Measurements from ENCODE around the gene OSBPL6. TPM values are rescaled to one million over a fixed set of nuclear protein-coding genes. Genes with fewer than 3 reads are reported as not detected.

Gene OSBPL6
- total RNA-seq, 1 experiment from 2014 or later = 11.6 TPM

GRCh38 chr2:178291703-178292102 is 97.4 kb downstream of the OSBPL6 start:
- ChIA-PET RAD21 (ENCODE audit: low non-redundant PET in 1 of 2, low total read pairs in 2 of 2, uncharacterized antibody in 2 of 2, unreplicated experiment in 2 of 2) (no interaction called here), POLR2A (no interaction called here), CTCF (no interaction called here)
- no peak overlapping the region for H3K4me2 ChIP-seq (ENCODE audit: low read length)
- no peak overlapping the region for H3K9ac ChIP-seq (ENCODE audit: low read length)
- no peaks in the 10 kb centered on the region; the same call in 1 of the 2 replicates for H3K9me2 ChIP-seq (ENCODE audit: insufficient read depth)
- no peaks in the 10 kb centered on the region for H3K27me3 ChIP-seq (ENCODE audit: insufficient read depth, low read length)
- ATAC-seq (no peak), DNase-seq (ENCODE audit: low read depth, low spot score) (no peak)
- no peak overlapping the region for H3K27ac ChIP-seq (ENCODE audit: low read depth, low read length)
- no peaks in the 10 kb centered on the region for H3K36me3 ChIP-seq (ENCODE audit: control insufficient read depth in 1 of 2, insufficient read depth in 2 of 2, low read length in 2 of 2)
- intact Hi-C loops (cut with micrococcal nuclease) = no loop called here
- H3K79me2 ChIP-seq (ENCODE audit: insufficient read depth, low read length) = no peaks in the 10 kb centered on the region
- no peaks in the 10 kb centered on the region for H3K9me3 ChIP-seq (ENCODE audit: control insufficient read depth in 1 of 2, insufficient read depth in 1 of 2, low read depth in 1 of 2, low read length in 2 of 2)
- no peak overlapping the region for H2AFZ ChIP-seq (ENCODE audit: low read depth, low read length, poor library complexity, severe bottlenecking)
- no peaks in the 10 kb centered on the region for H4K20me1 ChIP-seq (ENCODE audit: insufficient read depth)
- no TSS peak for BruUV-seq (replicated peaks)
- TF ChIP-seq SRF (IDR thresholded peaks at IDR 0.05; ENCODE audit: low read depth) (no peak), YY1 (IDR thresholded peaks at IDR 0.05; ENCODE audit: extremely low read depth, insufficient replicate concordance, low read depth, low read length) (no peak)
- H3K4me1 ChIP-seq (ENCODE audit: control insufficient read depth in 1 of 2, insufficient read depth in 2 of 2, low read length in 2 of 2) = no peaks in the 10 kb centered on the region
- H3K4me3 ChIP-seq (replicated peaks in 1 of 2; ENCODE audit: low read depth in 1 of 2, low read length in 2 of 2) = no peak overlapping the region

- no peak for ATAC-seq
These were observed 98.3 kb downstream of the OSBPL6 start for GRCh38 chr2:178292586-178292985.

More at GRCh38 chr2:178292586-178292985, 98.3 kb downstream of the OSBPL6 start:
- BruUV-seq (replicated peaks) = no TSS peak
- H3K36me3 ChIP-seq (ENCODE audit: control insufficient read depth in 1 of 2, insufficient read depth in 2 of 2, low read length in 2 of 2) = no peaks in the 10 kb centered on the region
- H3K9me3 ChIP-seq (ENCODE audit: control insufficient read depth in 1 of 2, insufficient read depth in 1 of 2, low read depth in 1 of 2, low read length in 2 of 2) = no peaks in the 10 kb centered on the region
- no peaks in the 10 kb centered on the region for H3K79me2 ChIP-seq (ENCODE audit: insufficient read depth, low read length)
- no peaks in the 10 kb centered on the region for H4K20me1 ChIP-seq (ENCODE audit: insufficient read depth)
- TF ChIP-seq CTCF (IDR thresholded peaks at IDR 0.05 in 2 of 3, conservative IDR thresholded peaks at IDR 0.05 in 1 of 3; ENCODE audit: borderline replicate concordance in 1 of 3, insufficient read depth in 1 of 3, low read depth in 2 of 3, low read length in 2 of 3) (no peak), JUND (IDR thresholded peaks at IDR 0.05) (no peak), ZNF274 (IDR thresholded peaks at IDR 0.05; ENCODE audit: low read depth, low read length) (no peak), RAD21 (IDR thresholded peaks at IDR 0.05; ENCODE audit: low read depth) (no peak), CBX3 (IDR thresholded peaks at IDR 0.05; ENCODE audit: low read depth) (no peak), CEBPB (IDR thresholded peaks at IDR 0.05; ENCODE audit: low read depth) (no peak), FOSL1 (IDR thresholded peaks at IDR 0.05; ENCODE audit: low read depth) (no peak), TCF7L2 (IDR thresholded peaks at IDR 0.05; ENCODE audit: borderline replicate concordance, extremely low read depth, insufficient read depth, insufficient read length) (no peak), ELF1 (IDR thresholded peaks at IDR 0.05; ENCODE audit: borderline replicate concordance, low read depth) (no peak), EGR1 (IDR thresholded peaks at IDR 0.05; ENCODE audit: low read depth) (no peak), EZH2phosphoT487 (IDR thresholded peaks at IDR 0.05; ENCODE audit: borderline replicate concordance) (no peak)
- TF ChIP-seq, protein P1, sequence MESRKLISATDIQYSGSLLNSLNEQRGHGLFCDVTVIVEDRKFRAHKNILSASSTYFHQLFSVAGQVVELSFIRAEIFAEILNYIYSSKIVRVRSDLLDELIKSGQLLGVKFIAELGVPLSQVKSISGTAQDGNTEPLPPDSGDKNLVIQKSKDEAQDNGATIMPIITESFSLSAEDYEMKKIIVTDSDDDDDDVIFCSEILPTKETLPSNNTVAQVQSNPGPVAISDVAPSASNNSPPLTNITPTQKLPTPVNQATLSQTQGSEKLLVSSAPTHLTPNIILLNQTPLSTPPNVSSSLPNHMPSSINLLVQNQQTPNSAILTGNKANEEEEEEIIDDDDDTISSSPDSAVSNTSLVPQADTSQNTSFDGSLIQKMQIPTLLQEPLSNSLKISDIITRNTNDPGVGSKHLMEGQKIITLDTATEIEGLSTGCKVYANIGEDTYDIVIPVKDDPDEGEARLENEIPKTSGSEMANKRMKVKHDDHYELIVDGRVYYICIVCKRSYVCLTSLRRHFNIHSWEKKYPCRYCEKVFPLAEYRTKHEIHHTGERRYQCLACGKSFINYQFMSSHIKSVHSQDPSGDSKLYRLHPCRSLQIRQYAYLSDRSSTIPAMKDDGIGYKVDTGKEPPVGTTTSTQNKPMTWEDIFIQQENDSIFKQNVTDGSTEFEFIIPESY (IDR thresholded peaks at IDR 0.05; ENCODE audit: extremely low read depth, insufficient replicate concordance, low read length) = no peak
- no peak overlapping the region for H3K4me3 ChIP-seq (replicated peaks in 1 of 2; ENCODE audit: low read depth in 1 of 2, low read length in 2 of 2)
- no peak for DNase-seq (ENCODE audit: low read depth, low spot score)
- H3K4me1 ChIP-seq (ENCODE audit: control insufficient read depth in 1 of 2, insufficient read depth in 2 of 2, low read length in 2 of 2) = no peaks in the 10 kb centered on the region
- RAD21 ChIA-PET (ENCODE audit: low non-redundant PET in 1 of 2, low total read pairs in 2 of 2, uncharacterized antibody in 2 of 2, unreplicated experiment in 2 of 2) = no interaction called here
- H3K27me3 ChIP-seq (ENCODE audit: insufficient read depth, low read length) = no peaks in the 10 kb centered on the region
- no peak overlapping the region for H2AFZ ChIP-seq (ENCODE audit: low read depth, low read length, poor library complexity, severe bottlenecking)
- no peaks in the 10 kb centered on the region; the same call in 1 of the 2 replicates for H3K9me2 ChIP-seq (ENCODE audit: insufficient read depth)
- no peak overlapping the region for H3K27ac ChIP-seq (ENCODE audit: low read depth, low read length)
- intact Hi-C loops (cut with micrococcal nuclease) = no loop called here
- CTCF ChIA-PET = no interaction called here
- no peak overlapping the region for H3K4me2 ChIP-seq (ENCODE audit: low read length)
- POLR2A ChIA-PET = no interaction called here
- no peak overlapping the region for H3K9ac ChIP-seq (ENCODE audit: low read length)

All from HCT116 (cell line).